ENCODE results near the gene PLEKHM2.

Gene PLEKHM2

GRCh38 chr1:15656464-15656863, 27.7 kb upstream of the PLEKHM2 start:
- H2AFZ ChIP-seq (ENCODE audit: low read length), result no peak overlapping the region
- H3K79me2 ChIP-seq (ENCODE audit: insufficient read depth, low read length), result no peaks in the 10 kb centered on the region
- H3K27ac ChIP-seq (ENCODE audit: low read depth, low read length, poor library complexity, severe bottlenecking), result no peak overlapping the region
- no peak for TF ChIP-seq EZH2 (IDR thresholded peaks at IDR 0.05; ENCODE audit: borderline replicate concordance, low read length)
- TF ChIP-seq CTCF (IDR thresholded peaks at IDR 0.05; ENCODE audit: low read length), result no peak
- H3K4me3 ChIP-seq (ENCODE audit: low read depth, low read length, poor library complexity, severe bottlenecking), result no peak overlapping the region
- H3K27me3 ChIP-seq (ENCODE audit: insufficient read depth, low read length), result no peaks in the 10 kb centered on the region
- no peak overlapping the region for H3K9ac ChIP-seq (ENCODE audit: low read length)
- H3K9me3 ChIP-seq (ENCODE audit: low read length), result no peaks in the 10 kb centered on the region
- no peak overlapping the region for H3K4me2 ChIP-seq (ENCODE audit: low read length)
- H3K4me1 ChIP-seq (ENCODE audit: insufficient read depth, low read length, severe bottlenecking), result no peaks in the 10 kb centered on the region
- no peaks in the 10 kb centered on the region for H3K9me2 ChIP-seq (ENCODE audit: low read depth, low read length)
- H4K20me1 ChIP-seq (ENCODE audit: insufficient read depth, low read length), result no peaks in the 10 kb centered on the region
- H3K36me3 ChIP-seq (ENCODE audit: insufficient read depth, low read length), result peaks cover 80% of the 10 kb centered on the region
- no peaks in the 10 kb centered on the region for H3F3A ChIP-seq (ENCODE audit: insufficient read depth, low read length)

- no peak overlapping the region for H2AFZ ChIP-seq (ENCODE audit: low read length)
- no peak overlapping the region for H3K9ac ChIP-seq (ENCODE audit: low read length)
- no peaks in the 10 kb centered on the region for H4K20me1 ChIP-seq (ENCODE audit: insufficient read depth, low read length)
- TF ChIP-seq CTCF (IDR thresholded peaks at IDR 0.05; ENCODE audit: low read length) (no peak), EZH2 (IDR thresholded peaks at IDR 0.05; ENCODE audit: borderline replicate concordance, low read length) (no peak)
- H3F3A ChIP-seq (ENCODE audit: insufficient read depth, low read length), result no peaks in the 10 kb centered on the region
- H3K4me3 ChIP-seq (ENCODE audit: low read depth, low read length, poor library complexity, severe bottlenecking), result no peak overlapping the region
- peaks cover 80% of the 10 kb centered on the region for H3K36me3 ChIP-seq (ENCODE audit: insufficient read depth, low read length)
- no peaks in the 10 kb centered on the region for H3K9me2 ChIP-seq (ENCODE audit: low read depth, low read length)
- H3K27ac ChIP-seq (ENCODE audit: low read depth, low read length, poor library complexity, severe bottlenecking), result no peak overlapping the region
- H3K4me1 ChIP-seq (ENCODE audit: insufficient read depth, low read length, severe bottlenecking), result no peaks in the 10 kb centered on the region
- no peaks in the 10 kb centered on the region for H3K9me3 ChIP-seq (ENCODE audit: low read length)
- H3K27me3 ChIP-seq (ENCODE audit: insufficient read depth, low read length), result no peaks in the 10 kb centered on the region
- no peaks in the 10 kb centered on the region for H3K79me2 ChIP-seq (ENCODE audit: insufficient read depth, low read length)
- no peak overlapping the region for H3K4me2 ChIP-seq (ENCODE audit: low read length)
Measured at GRCh38 chr1:15657021-15657420, 27.1 kb upstream of the PLEKHM2 start.

- Histone ChIP-seq H3K36me3 (ENCODE audit: insufficient read depth, low read length) (peaks cover 62% of the 10 kb centered on the region), H4K20me1 (ENCODE audit: insufficient read depth, low read length) (no peaks in the 10 kb centered on the region), H3K9ac (ENCODE audit: low read length) (no peak overlapping the region), H3F3A (ENCODE audit: insufficient read depth, low read length) (no peaks in the 10 kb centered on the region), H3K27me3 (ENCODE audit: insufficient read depth, low read length) (no peaks in the 10 kb centered on the region), H3K4me1 (ENCODE audit: insufficient read depth, low read length, severe bottlenecking) (no peaks in the 10 kb centered on the region), H3K79me2 (ENCODE audit: insufficient read depth, low read length) (no peaks in the 10 kb centered on the region), H3K27ac (ENCODE audit: low read depth, low read length, poor library complexity, severe bottlenecking) (no peak overlapping the region), H3K4me3 (ENCODE audit: low read depth, low read length, poor library complexity, severe bottlenecking) (no peak overlapping the region), H3K9me3 (ENCODE audit: low read length) (no peaks in the 10 kb centered on the region), H3K9me2 (ENCODE audit: low read depth, low read length) (no peaks in the 10 kb centered on the region), H3K4me2 (ENCODE audit: low read length) (no peak overlapping the region), H2AFZ (ENCODE audit: low read length) (no peak overlapping the region)
- TF ChIP-seq EZH2 (IDR thresholded peaks at IDR 0.05; ENCODE audit: borderline replicate concordance, low read length) (no peak), CTCF (IDR thresholded peaks at IDR 0.05; ENCODE audit: low read length) (no peak)
Measured at GRCh38 chr1:15660151-15660550, 24.0 kb upstream of the PLEKHM2 start.

Measured in OCI-LY1 (cell line).